ENCODE data around the gene DLX3.
A peak's percentile ranks its signal among the peaks of the same experiment; 100 is the strongest.

DLX3 gene

GRCh38 chr17:50033316-50033715 lies 38.3 kb upstream of the DLX3 start:
- ATAC-seq = peak; percentile 64

GRCh38 chr17:50029185-50029584 lies 34.2 kb upstream of the DLX3 start:
- no peak for TF ChIP-seq RARB (CRISPR knock-in tag; IDR thresholded peaks at IDR 0.05)
- no peak for TF ChIP-seq TOX (CRISPR knock-in tag; IDR thresholded peaks at IDR 0.05; ENCODE audit: borderline replicate concordance)
- TF ChIP-seq, protein P1, sequence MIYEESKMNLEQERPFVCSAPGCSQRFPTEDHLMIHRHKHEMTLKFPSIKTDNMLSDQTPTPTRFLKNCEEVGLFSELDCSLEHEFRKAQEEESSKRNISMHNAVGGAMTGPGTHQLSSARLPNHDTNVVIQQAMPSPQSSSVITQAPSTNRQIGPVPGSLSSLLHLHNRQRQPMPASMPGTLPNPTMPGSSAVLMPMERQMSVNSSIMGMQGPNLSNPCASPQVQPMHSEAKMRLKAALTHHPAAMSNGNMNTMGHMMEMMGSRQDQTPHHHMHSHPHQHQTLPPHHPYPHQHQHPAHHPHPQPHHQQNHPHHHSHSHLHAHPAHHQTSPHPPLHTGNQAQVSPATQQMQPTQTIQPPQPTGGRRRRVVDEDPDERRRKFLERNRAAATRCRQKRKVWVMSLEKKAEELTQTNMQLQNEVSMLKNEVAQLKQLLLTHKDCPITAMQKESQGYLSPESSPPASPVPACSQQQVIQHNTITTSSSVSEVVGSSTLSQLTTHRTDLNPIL (CRISPR knock-in tag; IDR thresholded peaks at IDR 0.05; ENCODE audit: low read depth) = no peak
- no peak for TF ChIP-seq ZFP3 (CRISPR knock-in tag; IDR thresholded peaks at IDR 0.05)
- no peak for TF ChIP-seq ARNTL (CRISPR knock-in tag; IDR thresholded peaks at IDR 0.05; ENCODE audit: borderline replicate concordance, low read depth)
- no peak for TF ChIP-seq ESRRG (CRISPR knock-in tag; IDR thresholded peaks at IDR 0.05)
- TF ChIP-seq BACH2 (CRISPR knock-in tag; IDR thresholded peaks at IDR 0.05; ENCODE audit: borderline replicate concordance) = no peak

More at GRCh38 chr17:50033316-50033715, 38.3 kb upstream of the DLX3 start:
- TF ChIP-seq TCF4 (CRISPR knock-in tag; IDR thresholded peaks at IDR 0.05; ENCODE audit: borderline replicate concordance) (no peak), ZFP3 (CRISPR knock-in tag; IDR thresholded peaks at IDR 0.05) (peak; percentile 66; the same call in 1 of the 2 replicates), ISL1 (CRISPR knock-in tag; IDR thresholded peaks at IDR 0.05) (peak; percentile 41)

DNA sequence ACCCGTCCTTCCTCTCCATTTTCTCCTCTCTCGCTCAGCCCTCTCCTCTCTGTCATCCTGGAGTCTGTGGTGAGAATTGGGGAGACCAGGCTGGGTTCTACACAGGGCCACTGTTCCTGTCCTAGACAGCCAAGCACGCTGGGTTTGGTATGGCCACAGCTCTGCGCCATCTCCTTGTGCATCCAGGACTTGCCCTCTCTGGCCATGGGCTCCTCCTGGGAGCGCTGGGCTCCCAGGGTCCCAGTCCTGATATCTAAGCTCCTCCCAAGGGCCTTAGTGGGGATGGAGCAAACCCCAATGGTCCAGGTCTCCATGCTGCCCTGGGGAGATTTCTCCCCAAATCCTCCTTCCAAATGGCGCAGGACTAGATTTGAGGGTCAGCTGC lies 33.7 kb upstream of the DLX3 start:
- TF ChIP-seq, protein P1 (CRISPR knock-in tag; IDR thresholded peaks at IDR 0.05; ENCODE audit: low read depth) = no peak
- TF ChIP-seq ZFP3 (CRISPR knock-in tag; IDR thresholded peaks at IDR 0.05) (0 out of 2 replicates have a peak, but pooled peaks have one; percentile 15), CSDC2 (CRISPR knock-in tag; IDR thresholded peaks at IDR 0.05) (0 out of 2 replicates have a peak, but pooled peaks have one; percentile 4)
- peak; percentile 5 for ATAC-seq

More at GRCh38 chr17:50029185-50029584, 34.2 kb upstream of the DLX3 start:
- ATAC-seq = no peak

GRCh38 chr17:50027881-50028735 lies 33.1 kb upstream of the DLX3 start:
- peak; percentile 64 for ATAC-seq
- TF ChIP-seq OSR1 (CRISPR knock-in tag; IDR thresholded peaks at IDR 0.05) (no peak), CSDC2 (CRISPR knock-in tag; IDR thresholded peaks at IDR 0.05) (peak; percentile 49; the same call in 1 of the 2 replicates), ISL1 (CRISPR knock-in tag; IDR thresholded peaks at IDR 0.05) (0 out of 2 replicates have a peak, but pooled peaks have one; percentile 12), RARB (CRISPR knock-in tag; IDR thresholded peaks at IDR 0.05) (no peak), ZNF565 (CRISPR knock-in tag; conservative IDR thresholded peaks at IDR 0.05; ENCODE audit: low read depth) (0 out of 2 replicates have a peak, but pooled peaks have one; percentile 25), BACH2 (CRISPR knock-in tag; IDR thresholded peaks at IDR 0.05; ENCODE audit: borderline replicate concordance) (no peak), TOX (CRISPR knock-in tag; IDR thresholded peaks at IDR 0.05; ENCODE audit: borderline replicate concordance) (no peak)
- TF ChIP-seq, protein P2, sequence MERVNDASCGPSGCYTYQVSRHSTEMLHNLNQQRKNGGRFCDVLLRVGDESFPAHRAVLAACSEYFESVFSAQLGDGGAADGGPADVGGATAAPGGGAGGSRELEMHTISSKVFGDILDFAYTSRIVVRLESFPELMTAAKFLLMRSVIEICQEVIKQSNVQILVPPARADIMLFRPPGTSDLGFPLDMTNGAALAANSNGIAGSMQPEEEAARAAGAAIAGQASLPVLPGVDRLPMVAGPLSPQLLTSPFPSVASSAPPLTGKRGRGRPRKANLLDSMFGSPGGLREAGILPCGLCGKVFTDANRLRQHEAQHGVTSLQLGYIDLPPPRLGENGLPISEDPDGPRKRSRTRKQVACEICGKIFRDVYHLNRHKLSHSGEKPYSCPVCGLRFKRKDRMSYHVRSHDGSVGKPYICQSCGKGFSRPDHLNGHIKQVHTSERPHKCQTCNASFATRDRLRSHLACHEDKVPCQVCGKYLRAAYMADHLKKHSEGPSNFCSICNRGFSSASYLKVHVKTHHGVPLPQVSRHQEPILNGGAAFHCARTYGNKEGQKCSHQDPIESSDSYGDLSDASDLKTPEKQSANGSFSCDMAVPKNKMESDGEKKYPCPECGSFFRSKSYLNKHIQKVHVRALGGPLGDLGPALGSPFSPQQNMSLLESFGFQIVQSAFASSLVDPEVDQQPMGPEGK (CRISPR knock-in tag; IDR thresholded peaks at IDR 0.05; ENCODE audit: borderline replicate concordance) = peak; percentile 47; the same call in 1 of the 2 replicates

GRCh38 chr17:50027172-50027880 lies 32.3 kb upstream of the DLX3 start:
- ATAC-seq = peak; percentile 87
- TF ChIP-seq ZNF70 (CRISPR knock-in tag; IDR thresholded peaks at IDR 0.05) = no peak
- TF ChIP-seq ZNF565 (CRISPR knock-in tag; conservative IDR thresholded peaks at IDR 0.05; ENCODE audit: low read depth) = no peak
- TF ChIP-seq, protein P3, sequence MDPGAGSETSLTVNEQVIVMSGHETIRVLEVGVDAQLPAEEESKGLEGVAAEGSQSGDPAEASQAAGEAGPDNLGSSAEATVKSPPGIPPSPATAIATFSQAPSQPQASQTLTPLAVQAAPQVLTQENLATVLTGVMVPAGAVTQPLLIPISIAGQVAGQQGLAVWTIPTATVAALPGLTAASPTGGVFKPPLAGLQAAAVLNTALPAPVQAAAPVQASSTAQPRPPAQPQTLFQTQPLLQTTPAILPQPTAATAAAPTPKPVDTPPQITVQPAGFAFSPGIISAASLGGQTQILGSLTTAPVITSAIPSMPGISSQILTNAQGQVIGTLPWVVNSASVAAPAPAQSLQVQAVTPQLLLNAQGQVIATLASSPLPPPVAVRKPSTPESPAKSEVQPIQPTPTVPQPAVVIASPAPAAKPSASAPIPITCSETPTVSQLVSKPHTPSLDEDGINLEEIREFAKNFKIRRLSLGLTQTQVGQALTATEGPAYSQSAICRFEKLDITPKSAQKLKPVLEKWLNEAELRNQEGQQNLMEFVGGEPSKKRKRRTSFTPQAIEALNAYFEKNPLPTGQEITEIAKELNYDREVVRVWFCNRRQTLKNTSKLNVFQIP (CRISPR knock-in tag; IDR thresholded peaks at IDR 0.05; ENCODE audit: borderline replicate concordance, low read depth) = no peak
- TF ChIP-seq ARNTL (CRISPR knock-in tag; IDR thresholded peaks at IDR 0.05; ENCODE audit: borderline replicate concordance, low read depth) = no peak
- no peak for TF ChIP-seq ISL1 (CRISPR knock-in tag; IDR thresholded peaks at IDR 0.05)
- no peak for TF ChIP-seq TCF4 (CRISPR knock-in tag; IDR thresholded peaks at IDR 0.05; ENCODE audit: borderline replicate concordance)
- TF ChIP-seq BACH2 (CRISPR knock-in tag; IDR thresholded peaks at IDR 0.05; ENCODE audit: borderline replicate concordance) = no peak
- TF ChIP-seq, protein P1 (CRISPR knock-in tag; IDR thresholded peaks at IDR 0.05; ENCODE audit: low read depth) = no peak
- no peak for TF ChIP-seq GLIS3 (CRISPR knock-in tag; IDR thresholded peaks at IDR 0.05)
- no peak for TF ChIP-seq PPARA (CRISPR knock-in tag; IDR thresholded peaks at IDR 0.05; ENCODE audit: borderline replicate concordance)
- no peak for TF ChIP-seq ZNF8 (CRISPR knock-in tag; IDR thresholded peaks at IDR 0.05)
- no peak for TF ChIP-seq CSDC2 (CRISPR knock-in tag; IDR thresholded peaks at IDR 0.05)
- TF ChIP-seq ZFP3 (CRISPR knock-in tag; IDR thresholded peaks at IDR 0.05) = no peak
- no peak for TF ChIP-seq ZC3H10 (CRISPR knock-in tag; IDR thresholded peaks at IDR 0.05)
- TF ChIP-seq RARB (CRISPR knock-in tag; IDR thresholded peaks at IDR 0.05) = no peak
